Skin epidermis (tissue), 12 donors: ENCODE results near the gene PIK3R5.
"Not testable (repeated sequence)": the region's sequence is repeated elsewhere in the genome, so short reads cannot be mapped to it uniquely, and the experiment has no call there.

Source experiments
- H3K27ac ChIP-seq, 21 experiments: fragments of 200-600 bp; sonication (generic) in 11 of 21; one replicate each; pipeline ENCODE4 v1.5.0; 2020; ENCODE audit warnings: mild to moderate bottlenecking in 3 of 21, inconsistent platforms in 2 of 21, moderate library complexity in 2 of 21
- H3K4me3 ChIP-seq, 7 experiments: fragments of 200-600 bp; sonication (generic) in 2 of 7; one replicate each; pipeline ENCODE4 v1.5.0; 2020; ENCODE audit warnings: inconsistent platforms in 2 of 7, mild to moderate bottlenecking in 2 of 7, moderate library complexity in 1 of 7

The PIK3R5 gene

DNA sequence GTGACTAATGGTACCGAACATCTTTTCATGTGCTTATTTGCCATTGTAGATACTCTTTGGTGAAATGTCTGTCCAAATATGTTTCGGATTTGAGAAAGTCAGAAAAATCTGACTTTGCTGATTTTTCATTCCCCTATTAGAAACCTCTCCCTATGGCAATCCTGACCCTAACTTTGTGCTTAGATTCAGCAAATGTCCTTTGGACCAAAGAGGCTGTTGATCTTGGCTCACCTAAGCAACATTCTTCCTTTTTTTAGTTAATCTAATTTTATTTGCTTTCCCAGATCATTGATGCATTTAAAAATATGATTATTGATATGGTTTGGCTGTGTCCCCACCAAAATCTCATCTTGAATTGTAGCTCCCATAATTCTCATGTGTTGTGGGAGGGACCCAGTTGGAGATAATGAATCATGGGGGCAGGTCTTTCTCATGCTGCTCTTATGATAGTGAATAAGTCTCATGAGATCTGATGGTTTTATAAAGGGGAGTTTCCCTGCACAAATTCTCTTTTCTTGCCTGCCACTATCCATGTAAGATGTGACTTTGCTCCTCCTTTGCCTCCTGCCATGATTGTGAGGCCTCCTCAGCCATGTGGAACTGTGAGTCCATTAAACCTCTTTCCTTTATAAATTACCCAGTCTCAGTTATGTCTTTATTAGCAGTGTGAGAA, 22.9 kb upstream of the PIK3R5 start:
- H3K27ac ChIP-seq, H3K4me3 ChIP-seq: not testable (repeated sequence)

DNA sequence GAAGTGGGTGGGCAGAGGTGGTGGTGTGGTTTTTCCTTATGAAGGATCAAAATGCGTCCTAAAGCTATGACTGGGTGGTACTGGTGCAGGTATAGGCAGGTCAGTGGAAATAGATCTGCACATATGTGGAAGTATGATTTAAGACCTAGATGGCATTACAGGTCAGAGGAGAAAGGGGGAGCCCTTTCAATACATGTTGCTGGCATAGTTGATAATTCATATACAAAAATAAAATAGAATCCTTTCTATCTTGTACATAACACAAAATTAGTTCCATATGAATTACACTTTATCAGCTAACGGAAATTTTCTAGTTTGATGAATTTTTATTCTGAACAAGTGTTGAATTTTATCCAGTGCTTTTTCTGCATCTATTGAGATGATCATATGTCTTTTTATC, 20.8 kb upstream of the PIK3R5 start:
- no peak overlapping the region for H3K27ac ChIP-seq
- no peak overlapping the region for H3K4me3 ChIP-seq

DNA sequence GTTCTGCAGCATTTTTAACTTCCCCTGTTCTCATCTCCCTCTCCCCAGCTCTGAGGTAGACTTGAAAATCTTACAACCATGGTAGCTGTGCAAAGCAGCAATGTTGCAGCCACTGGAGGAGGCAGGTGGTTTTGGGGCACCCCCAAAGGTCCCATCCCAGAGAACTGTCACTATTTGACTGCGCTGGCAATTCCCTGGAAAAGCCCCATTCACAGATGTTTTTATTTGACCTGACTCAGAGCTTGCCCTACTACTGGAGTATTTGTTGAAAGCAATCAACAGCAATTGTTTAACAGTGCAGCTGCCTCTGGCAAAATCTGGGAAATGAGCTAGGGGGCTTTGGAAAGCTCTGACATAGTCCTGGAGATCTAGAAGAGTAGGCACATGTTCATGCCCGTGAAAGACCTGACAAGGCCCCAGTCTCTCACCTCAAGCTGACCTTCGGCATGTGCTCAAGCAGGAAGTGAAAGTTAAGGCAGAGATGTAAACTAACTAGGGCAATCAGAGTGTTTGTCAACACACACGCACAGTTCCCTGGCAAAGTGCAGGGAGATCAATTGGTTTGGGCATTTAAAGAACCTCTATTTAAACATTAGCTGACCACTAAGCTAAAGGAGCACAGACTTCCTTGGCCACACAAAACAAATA, 19.7 kb upstream of the PIK3R5 start:
- H3K27ac ChIP-seq, result no peak overlapping the region

DNA sequence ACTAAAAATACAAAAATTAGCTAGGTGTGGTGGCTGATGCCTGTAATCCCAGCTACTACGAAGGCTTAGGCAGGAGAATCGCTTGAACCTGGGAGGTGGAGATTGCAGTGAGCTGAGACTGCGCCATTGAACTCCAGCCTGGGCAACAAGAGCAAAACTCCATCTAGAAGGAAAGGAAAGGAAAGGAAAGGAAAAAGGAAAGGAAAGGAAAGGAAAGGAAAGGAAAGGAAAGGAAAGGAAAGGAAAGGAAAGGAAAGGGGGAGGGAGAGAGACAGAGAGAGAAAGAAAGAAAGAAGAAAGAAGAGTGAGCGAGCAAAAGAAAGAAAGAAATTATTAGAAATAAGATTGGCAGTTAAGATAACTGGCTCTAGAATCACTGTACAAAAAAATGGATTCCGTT, 18.7 kb upstream of the PIK3R5 start:
- not testable (repeated sequence) for H3K27ac ChIP-seq, H3K4me3 ChIP-seq

More for the DNA sequence above, 19.7 kb upstream of the PIK3R5 start:
- no peak overlapping the region for H3K4me3 ChIP-seq

DNA sequence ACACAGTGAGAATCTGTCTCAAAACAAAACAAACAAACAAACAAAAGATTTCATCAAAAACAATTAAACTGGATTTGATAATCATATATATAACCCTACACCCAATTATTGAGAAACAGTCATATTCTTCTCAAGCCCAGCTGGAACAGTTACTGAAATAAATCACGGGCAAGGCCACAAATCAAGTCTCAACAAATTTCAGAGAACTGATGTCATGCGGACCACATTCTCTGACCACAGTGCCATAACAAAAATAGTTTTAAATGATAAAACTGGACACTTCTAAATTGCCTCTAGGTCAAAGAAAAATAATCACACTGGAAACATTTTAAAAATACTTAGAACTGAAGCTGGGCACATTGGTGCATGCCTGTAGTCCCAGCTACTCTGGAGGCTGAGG, 15.9 kb upstream of the PIK3R5 start:
- Histone ChIP-seq H3K4me3 (no peak overlapping the region), H3K27ac (no peak overlapping the region)

- Histone ChIP-seq H3K27ac (no peak overlapping the region), H3K4me3 (no peak overlapping the region)
Measured at GRCh38 chr17:8979715-8980114, 14.2 kb upstream of the PIK3R5 start.

- no peak overlapping the region for H3K4me3 ChIP-seq
- no peak overlapping the region for H3K27ac ChIP-seq
Measured at GRCh38 chr17:8976638-8977037, 11.1 kb upstream of the PIK3R5 start.

GRCh38 chr17:8975091-8975725, 9.7 kb upstream of the PIK3R5 start:
- H3K4me3 ChIP-seq, result no peak overlapping the region

GRCh38 chr17:8969901-8970300, 4.4 kb upstream of the PIK3R5 start:
- Histone ChIP-seq H3K27ac (no peak overlapping the region), H3K4me3 (no peak overlapping the region)

More at GRCh38 chr17:8975091-8975725, 9.7 kb upstream of the PIK3R5 start:
- no peak overlapping the region for H3K27ac ChIP-seq

DNA sequence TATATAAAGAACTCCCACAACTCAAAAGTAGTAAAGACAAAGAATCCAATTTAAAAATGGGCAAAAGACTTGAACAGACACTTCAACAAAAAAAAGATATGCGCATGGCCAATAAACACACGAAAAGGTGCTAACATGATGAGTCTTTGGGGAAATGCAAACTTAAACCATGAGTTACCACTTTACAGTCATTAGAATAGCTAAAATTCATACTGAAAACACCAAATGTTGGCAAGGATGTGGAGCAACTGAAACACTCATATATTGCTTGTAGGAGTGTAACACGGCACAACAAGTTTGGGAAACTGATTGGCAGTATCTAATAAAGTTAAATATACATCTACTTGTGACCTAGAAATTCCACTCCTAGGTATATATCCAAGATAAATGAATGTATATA, 3.0 kb upstream of the PIK3R5 start:
- Histone ChIP-seq H3K4me3 (no peak overlapping the region), H3K27ac (no peak overlapping the region)

- Histone ChIP-seq H3K27ac (peak overlapping the region in 2 of 21 experiments; percentile 48 to 81), H3K4me3 (no peak overlapping the region)
Measured at GRCh38 chr17:8967861-8968260, 2.4 kb upstream of the PIK3R5 start.

- Histone ChIP-seq H3K27ac (peak overlapping the region in 9 of 21 experiments; percentile 48 to 94 (median 79)), H3K4me3 (no peak overlapping the region)
Measured at GRCh38 chr17:8966926-8967325, 1.4 kb upstream of the PIK3R5 start.

GRCh38 chr17:8964801-8965393, 610 bp downstream of the PIK3R5 start:
- Histone ChIP-seq H3K4me3 (peak overlapping the region; percentile 47 to 63 (median 55)), H3K27ac (peak overlapping the region; percentile 37 to 95 (median 81))

- Histone ChIP-seq H3K4me3 (peak overlapping the region in 4 of 7 experiments; percentile 54 to 63 (median 58)), H3K27ac (peak overlapping the region in 5 of 21 experiments; percentile 10 to 95 (median 86))
Measured at GRCh38 chr17:8963647-8964258, 1.8 kb downstream of the PIK3R5 start.

DNA sequence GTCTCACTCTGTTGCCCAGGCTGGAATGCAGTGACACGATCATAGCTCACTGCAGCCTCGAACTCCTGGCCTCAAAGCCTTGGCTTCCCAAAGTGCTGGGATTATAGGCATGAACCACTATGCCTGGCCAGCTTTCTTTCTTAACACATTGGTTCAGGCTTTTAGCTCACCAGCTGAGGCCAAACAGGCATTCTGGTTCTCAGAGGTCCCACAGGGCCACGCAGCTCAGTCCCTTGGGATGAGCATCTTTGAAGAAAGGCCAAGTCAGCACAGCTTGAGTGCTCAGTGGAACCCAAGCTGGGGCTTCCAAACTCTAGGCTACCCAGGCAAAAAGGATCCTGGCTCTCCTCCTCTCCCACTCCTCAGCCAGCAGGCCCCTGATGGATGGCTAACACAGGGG, 2.5 kb downstream of the PIK3R5 start:
- H3K27ac ChIP-seq, result peak overlapping the region in 1 of 21 experiments; percentile 37
- no peak overlapping the region for H3K4me3 ChIP-seq

DNA sequence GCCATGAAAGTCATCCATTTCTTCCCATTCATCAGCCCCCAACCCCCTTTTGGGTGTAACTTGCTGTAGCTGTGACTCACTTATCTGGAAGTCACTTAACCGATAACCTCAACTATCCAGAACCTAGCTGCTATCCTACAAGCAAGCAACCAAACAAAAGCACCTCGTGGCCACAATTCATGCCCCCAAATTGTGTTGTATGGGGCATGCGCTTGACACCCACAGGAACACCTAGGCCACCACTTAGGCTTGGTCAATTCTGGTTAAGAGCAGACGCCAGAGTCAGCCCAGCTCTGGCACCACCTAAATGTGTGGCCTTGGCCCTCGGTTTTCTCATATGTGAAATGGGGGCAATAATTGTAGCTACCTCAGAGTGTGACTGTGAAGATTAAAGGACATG, 3.7 kb downstream of the PIK3R5 start:
- Histone ChIP-seq H3K4me3 (no peak overlapping the region), H3K27ac (no peak overlapping the region)

DNA sequence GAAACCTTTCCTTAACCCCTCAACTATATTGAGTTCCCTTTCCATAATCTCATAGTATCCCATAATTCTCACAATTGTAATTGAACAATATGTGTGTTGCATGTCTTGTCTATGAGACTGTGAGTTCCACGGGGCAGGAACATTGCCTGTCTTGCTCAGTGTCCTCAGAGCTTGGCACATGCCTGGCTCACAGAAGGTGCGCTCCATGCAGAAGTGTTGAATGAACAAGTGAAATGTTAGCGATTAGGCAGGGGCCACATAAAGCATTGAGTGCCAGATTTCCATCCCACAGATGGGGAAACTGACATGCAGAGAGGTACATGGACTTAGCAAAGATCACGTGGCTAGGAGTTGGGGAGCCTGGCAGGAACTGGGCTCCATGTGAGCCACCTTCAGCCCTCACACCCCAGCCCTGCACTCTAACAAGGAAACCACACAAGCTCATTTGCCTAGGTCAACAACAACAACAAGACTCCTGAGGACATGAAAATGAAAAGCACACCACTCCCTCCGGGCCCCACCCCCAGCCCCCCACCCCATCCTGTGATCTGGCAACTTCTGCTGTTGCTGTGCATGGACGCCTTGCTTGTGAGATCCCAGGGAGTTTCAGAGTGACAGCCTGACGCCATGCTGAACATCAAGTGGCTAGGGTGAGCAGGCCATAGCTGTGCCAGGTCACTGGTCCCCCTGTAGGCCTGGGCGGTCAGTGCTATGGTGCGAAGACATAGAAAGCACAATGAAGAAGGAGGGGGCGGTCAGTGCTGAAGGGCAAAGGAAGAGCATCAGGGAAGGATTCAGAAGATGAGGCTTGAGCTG, 5.0 kb downstream of the PIK3R5 start:
- Histone ChIP-seq H3K27ac (no peak overlapping the region), H3K4me3 (no peak overlapping the region)

DNA sequence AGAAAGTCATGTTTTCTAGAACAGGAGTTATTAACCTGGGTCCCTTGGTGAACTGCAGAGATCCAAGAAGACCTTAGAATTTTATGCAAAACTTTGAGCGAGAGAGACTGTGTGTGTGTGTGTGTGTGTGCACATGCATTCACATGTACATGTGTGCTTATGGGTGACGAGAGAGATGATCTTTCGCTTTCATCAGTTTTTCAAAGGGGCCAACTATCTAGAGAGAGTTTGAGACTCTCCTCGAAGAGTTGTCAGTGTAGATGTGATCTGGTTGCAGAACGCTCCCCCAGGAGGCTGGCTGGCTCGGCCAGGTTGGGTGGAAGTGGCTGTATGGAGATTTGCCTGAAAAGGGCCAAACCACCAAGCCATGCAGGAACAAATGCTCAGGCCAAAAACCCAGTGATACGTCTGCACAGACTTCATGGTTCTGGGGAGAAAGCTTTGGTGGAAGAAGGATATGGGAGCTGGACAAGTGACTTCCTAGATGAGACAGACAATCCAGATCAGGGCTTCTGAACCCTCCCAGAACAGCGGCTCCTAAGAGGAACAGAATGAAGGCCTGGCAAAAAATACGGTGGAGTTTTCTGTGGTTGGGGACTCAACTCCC, 6.1 kb downstream of the PIK3R5 start:
- no peak overlapping the region for H3K4me3 ChIP-seq
- H3K27ac ChIP-seq, result no peak overlapping the region

DNA sequence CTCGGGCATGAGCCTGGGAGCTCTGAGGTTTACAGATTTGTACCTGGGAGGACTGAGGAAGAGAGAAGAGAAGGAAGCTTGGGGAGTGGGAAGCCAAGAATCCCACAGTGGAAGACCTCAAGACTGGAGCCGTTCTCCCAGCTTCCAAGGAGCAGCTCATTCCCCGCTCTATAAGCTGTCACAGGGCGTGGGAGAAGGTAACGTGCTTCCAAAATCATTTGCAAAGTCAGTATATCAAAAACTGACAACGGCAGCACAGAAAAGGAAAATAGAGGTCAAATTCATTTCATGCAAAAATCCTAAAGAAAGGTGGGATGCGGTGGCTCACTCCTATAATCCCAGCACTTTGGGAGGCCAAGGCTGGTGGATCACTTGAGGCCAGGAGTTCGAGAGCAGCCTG, 7.8 kb downstream of the PIK3R5 start:
- Histone ChIP-seq H3K4me3 (no peak overlapping the region), H3K27ac (no peak overlapping the region)
